Measurements from ENCODE around the gene PAPLN.

DNA sequence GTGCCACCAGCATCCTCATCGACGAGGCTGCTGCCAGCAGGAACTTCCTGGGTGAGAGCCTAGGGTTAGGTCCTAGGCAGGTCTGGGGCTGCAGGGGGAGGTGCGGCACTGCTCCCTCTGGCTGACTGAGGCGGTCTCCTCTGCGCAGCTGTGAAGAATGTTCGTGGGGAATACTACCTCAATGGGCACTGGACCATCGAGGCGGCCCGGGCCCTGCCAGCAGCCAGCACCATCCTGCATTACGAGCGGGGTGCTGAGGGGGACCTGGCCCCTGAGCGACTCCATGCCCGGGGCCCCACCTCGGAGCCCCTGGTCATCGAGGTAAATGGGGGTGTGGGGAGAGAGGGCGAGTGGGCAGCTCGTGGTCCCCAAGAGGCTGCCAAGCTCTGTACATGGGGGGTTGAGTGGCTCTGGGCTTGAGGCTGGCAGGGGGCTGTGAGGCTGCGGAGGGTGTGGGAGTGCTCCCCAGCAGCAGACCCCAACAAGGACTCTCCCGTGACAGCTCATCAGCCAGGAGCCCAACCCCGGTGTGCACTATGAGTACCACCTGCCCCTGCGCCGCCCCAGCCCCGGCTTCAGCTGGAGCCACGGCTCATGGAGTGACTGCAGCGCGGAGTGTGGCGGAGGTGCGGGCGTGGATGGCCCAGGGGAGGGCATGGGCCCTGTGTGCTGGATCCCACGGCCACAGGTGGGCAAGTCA, 14.4 kb downstream of the PAPLN start:
- TF ChIP-seq, protein P1, sequence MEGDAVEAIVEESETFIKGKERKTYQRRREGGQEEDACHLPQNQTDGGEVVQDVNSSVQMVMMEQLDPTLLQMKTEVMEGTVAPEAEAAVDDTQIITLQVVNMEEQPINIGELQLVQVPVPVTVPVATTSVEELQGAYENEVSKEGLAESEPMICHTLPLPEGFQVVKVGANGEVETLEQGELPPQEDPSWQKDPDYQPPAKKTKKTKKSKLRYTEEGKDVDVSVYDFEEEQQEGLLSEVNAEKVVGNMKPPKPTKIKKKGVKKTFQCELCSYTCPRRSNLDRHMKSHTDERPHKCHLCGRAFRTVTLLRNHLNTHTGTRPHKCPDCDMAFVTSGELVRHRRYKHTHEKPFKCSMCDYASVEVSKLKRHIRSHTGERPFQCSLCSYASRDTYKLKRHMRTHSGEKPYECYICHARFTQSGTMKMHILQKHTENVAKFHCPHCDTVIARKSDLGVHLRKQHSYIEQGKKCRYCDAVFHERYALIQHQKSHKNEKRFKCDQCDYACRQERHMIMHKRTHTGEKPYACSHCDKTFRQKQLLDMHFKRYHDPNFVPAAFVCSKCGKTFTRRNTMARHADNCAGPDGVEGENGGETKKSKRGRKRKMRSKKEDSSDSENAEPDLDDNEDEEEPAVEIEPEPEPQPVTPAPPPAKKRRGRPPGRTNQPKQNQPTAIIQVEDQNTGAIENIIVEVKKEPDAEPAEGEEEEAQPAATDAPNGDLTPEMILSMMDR (IDR thresholded peaks at IDR 0.05; ENCODE audit: insufficient read depth, low read length), result no peak
- no peak for TF ChIP-seq POLR2AphosphoS5 (IDR thresholded peaks at IDR 0.05; ENCODE audit: low read depth)
- TF ChIP-seq, protein P2, sequence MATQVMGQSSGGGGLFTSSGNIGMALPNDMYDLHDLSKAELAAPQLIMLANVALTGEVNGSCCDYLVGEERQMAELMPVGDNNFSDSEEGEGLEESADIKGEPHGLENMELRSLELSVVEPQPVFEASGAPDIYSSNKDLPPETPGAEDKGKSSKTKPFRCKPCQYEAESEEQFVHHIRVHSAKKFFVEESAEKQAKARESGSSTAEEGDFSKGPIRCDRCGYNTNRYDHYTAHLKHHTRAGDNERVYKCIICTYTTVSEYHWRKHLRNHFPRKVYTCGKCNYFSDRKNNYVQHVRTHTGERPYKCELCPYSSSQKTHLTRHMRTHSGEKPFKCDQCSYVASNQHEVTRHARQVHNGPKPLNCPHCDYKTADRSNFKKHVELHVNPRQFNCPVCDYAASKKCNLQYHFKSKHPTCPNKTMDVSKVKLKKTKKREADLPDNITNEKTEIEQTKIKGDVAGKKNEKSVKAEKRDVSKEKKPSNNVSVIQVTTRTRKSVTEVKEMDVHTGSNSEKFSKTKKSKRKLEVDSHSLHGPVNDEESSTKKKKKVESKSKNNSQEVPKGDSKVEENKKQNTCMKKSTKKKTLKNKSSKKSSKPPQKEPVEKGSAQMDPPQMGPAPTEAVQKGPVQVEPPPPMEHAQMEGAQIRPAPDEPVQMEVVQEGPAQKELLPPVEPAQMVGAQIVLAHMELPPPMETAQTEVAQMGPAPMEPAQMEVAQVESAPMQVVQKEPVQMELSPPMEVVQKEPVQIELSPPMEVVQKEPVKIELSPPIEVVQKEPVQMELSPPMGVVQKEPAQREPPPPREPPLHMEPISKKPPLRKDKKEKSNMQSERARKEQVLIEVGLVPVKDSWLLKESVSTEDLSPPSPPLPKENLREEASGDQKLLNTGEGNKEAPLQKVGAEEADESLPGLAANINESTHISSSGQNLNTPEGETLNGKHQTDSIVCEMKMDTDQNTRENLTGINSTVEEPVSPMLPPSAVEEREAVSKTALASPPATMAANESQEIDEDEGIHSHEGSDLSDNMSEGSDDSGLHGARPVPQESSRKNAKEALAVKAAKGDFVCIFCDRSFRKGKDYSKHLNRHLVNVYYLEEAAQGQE (IDR thresholded peaks at IDR 0.05; ENCODE audit: insufficient replicate concordance, low read depth), result no peak

Data from HL-60 (cell line).